Naive thymus-derived CD4-positive, alpha-beta T cell (primary cell): ENCODE results near the gene FGF4. TPM values are rescaled to one million over a fixed set of nuclear protein-coding genes. Genes with fewer than 3 reads are reported as not detected.

Source experiments
- ATAC-seq: fragments of 150-1000 bp; cut with Tn5 transposase; 2 replicates; pipeline ENCODE4 v1.10.0; 2021; ENCODE audit warnings: mild to moderate bottlenecking, moderate library complexity
- CTCF ChIA-PET: fragments of 350-600 bp; sonication (Branson Sonifier 250); formaldehyde crosslinking; loops from one replicate; lab custom pipeline; 2021; ENCODE audit warnings: antibody characterized with exemption; lab: Charles Lee
- POLR2A ChIA-PET: fragments of 350-600 bp; sonication (Branson Sonifier 250); formaldehyde crosslinking; loops from one replicate; lab custom pipeline; 2021; ENCODE audit warnings: antibody characterized with exemption, inconsistent platforms; lab: Charles Lee
- DNase-seq, 9 donors: peaks; one replicate each; pipeline versions ENCODE4 v3.0.0 to v3.0.0-alpha.2; 2020 to 2022; ENCODE audit warnings: mixed read lengths in 1 of 9
- H3K27ac ChIP-seq: one replicate; pipeline ENCODE4 v1.7.0; 2013; ENCODE audit warnings: mild to moderate bottlenecking, low read depth, low read length, moderate library complexity
- H3K27me3 ChIP-seq, 2 donors: one replicate each; pipeline ENCODE4 v1.7.0; 2013; ENCODE audit warnings: low read length in 2 of 2, mild to moderate bottlenecking in 2 of 2, moderate library complexity in 2 of 2; ENCODE audit not compliant: control insufficient read depth in 2 of 2, insufficient read depth in 2 of 2
- H3K36me3 ChIP-seq, 3 experiments: 1 replicate in 2 of 3; 2 replicates in 1 of 3; pipeline ENCODE4 v1.7.0; 2013; ENCODE audit warnings: low read length in 3 of 3, mild to moderate bottlenecking in 3 of 3, moderate library complexity in 1 of 3; ENCODE audit not compliant: insufficient read depth in 3 of 3, control insufficient read depth in 2 of 3
- H3K4me1 ChIP-seq, 2 donors: one replicate each; pipeline ENCODE4 v1.7.0; 2013; ENCODE audit warnings: low read length in 2 of 2, mild to moderate bottlenecking in 2 of 2, moderate library complexity in 1 of 2; ENCODE audit not compliant: control insufficient read depth in 2 of 2, insufficient read depth in 2 of 2
- H3K4me3 ChIP-seq: 2 replicates; pipeline ENCODE4 v1.7.0; 2013; ENCODE audit warnings: mild to moderate bottlenecking, low read length
- H3K9me3 ChIP-seq, 3 experiments: 1 replicate in 2 of 3; 2 replicates in 1 of 3; pipeline ENCODE4 v1.7.0; 2013; ENCODE audit warnings: low read length in 3 of 3; ENCODE audit not compliant: control insufficient read depth in 2 of 3
- H3K27ac Mint-ChIP-seq, 9 donors: one replicate each; pipeline ENCODE4 v1.8.0; 2020 to 2022; ENCODE audit warnings: mixed read lengths in 9 of 9, mild to moderate bottlenecking in 8 of 9, moderate library complexity in 5 of 9, inconsistent platforms in 2 of 9
- H3K27me3 Mint-ChIP-seq, 5 donors: one replicate each; pipeline ENCODE4 v1.8.0; 2021 to 2022; ENCODE audit warnings: mixed read lengths in 5 of 5, mild to moderate bottlenecking in 1 of 5
- H3K36me3 Mint-ChIP-seq, 5 donors: one replicate each; pipeline ENCODE4 v1.8.0; 2020 to 2022; ENCODE audit warnings: mixed read lengths in 5 of 5, mild to moderate bottlenecking in 3 of 5, inconsistent platforms in 1 of 5
- H3K4me1 Mint-ChIP-seq, 7 donors: one replicate each; pipeline ENCODE4 v1.8.0; 2020 to 2022; ENCODE audit warnings: mixed read lengths in 7 of 7, mild to moderate bottlenecking in 3 of 7, inconsistent platforms in 1 of 7
- H3K4me3 Mint-ChIP-seq, 10 donors: one replicate each; pipeline ENCODE4 v1.8.0; 2020 to 2022; ENCODE audit warnings: mild to moderate bottlenecking in 10 of 10, mixed read lengths in 10 of 10, moderate library complexity in 6 of 10, inconsistent platforms in 2 of 10
- H3K9me3 Mint-ChIP-seq, 11 donors: one replicate each; pipeline ENCODE4 v1.8.0; 2020 to 2022; ENCODE audit warnings: mixed read lengths in 11 of 11, mild to moderate bottlenecking in 4 of 11, inconsistent platforms in 1 of 11, moderate library complexity in 1 of 11
- intact Hi-C, 2 donors: fragments of 100-400 bp; cut with micrococcal nuclease; formaldehyde crosslinking; loops; one replicate each; pipeline ENCODE4 v1.15.1; 2023
- polyA plus RNA-seq, 2 donors: library from polyadenylated mRNA; unstranded; fragments of 300-500 nt; fragmentation: Illumina TruSeq; gene quantifications; one replicate each; pipeline ENCODE4 v1.2.3, GENCODE V29; 2021
- total RNA-seq, 6 experiments: library from RNA in 5 of 6; stranded (reverse) in 5 of 6; gene quantifications; 1 replicate in 5 of 6; 2 replicates in 1 of 6; pipeline ENCODE4 v1.2.3 and lab custom pipeline; 2021 to 2026

The FGF4 gene
- total and polyA plus RNA-seq, 7 experiments from 2014 or later, result not detected

- H3K27me3 ChIP-seq, result no peaks in the 10 kb centered on the region
- Mint-ChIP-seq H3K9me3 (peaks cover 0 to 4% (median 0%) of the 10 kb centered on the region in 11 donors), H3K4me1 (peaks cover 0 to 2% (median 0%) of the 10 kb centered on the region in 7 donors), H3K36me3 (no peaks in the 10 kb centered on the region), H3K27me3 (no peaks in the 10 kb centered on the region), H3K27ac (no peak overlapping the region), H3K4me3 (no peak overlapping the region)
- no peak overlapping the region for H3K27ac ChIP-seq
- no peak for ATAC-seq
- intact Hi-C loops, result no loop called here
- no peaks in the 10 kb centered on the region for H3K36me3 ChIP-seq
- POLR2A ChIA-PET, result no interaction called here
- no peak overlapping the region for H3K4me3 ChIP-seq
- H3K9me3 ChIP-seq, result no peaks in the 10 kb centered on the region
- CTCF ChIA-PET, result no interaction called here
- no peak for DNase-seq
- H3K4me1 ChIP-seq, result no peaks in the 10 kb centered on the region
Measured at GRCh38 chr11:69791276-69792180, 16.4 kb upstream of the FGF4 start.

- H3K4me3 Mint-ChIP-seq, result no peak overlapping the region
- no peaks in the 10 kb centered on the region for H3K4me1 Mint-ChIP-seq
- intact Hi-C loops, result no loop called here
- CTCF ChIA-PET, result no interaction called here
- DNase-seq (no peak), ATAC-seq (no peak)
- H3K27me3 Mint-ChIP-seq, result no peaks in the 10 kb centered on the region
- no peaks in the 10 kb centered on the region for H3K36me3 Mint-ChIP-seq
- Histone ChIP-seq H3K27me3 (no peaks in the 10 kb centered on the region), H3K27ac (no peak overlapping the region), H3K9me3 (no peaks in the 10 kb centered on the region), H3K4me1 (no peaks in the 10 kb centered on the region), H3K36me3 (no peaks in the 10 kb centered on the region), H3K4me3 (no peak overlapping the region)
- POLR2A ChIA-PET, result no interaction called here
- no peak overlapping the region for H3K27ac Mint-ChIP-seq
- H3K9me3 Mint-ChIP-seq, result peaks cover 0 to 4% (median 0%) of the 10 kb centered on the region in 11 donors
Measured at GRCh38 chr11:69788956-69789355, 13.8 kb upstream of the FGF4 start.

- Mint-ChIP-seq H3K27me3 (peaks cover 0 to under 1% (median 0%) of the 10 kb centered on the region in 5 donors), H3K9me3 (peaks cover 0 to 2% (median 0%) of the 10 kb centered on the region in 11 donors), H3K4me1 (no peaks in the 10 kb centered on the region), H3K27ac (no peak overlapping the region), H3K36me3 (no peaks in the 10 kb centered on the region), H3K4me3 (no peak overlapping the region)
- Histone ChIP-seq H3K27ac (no peak overlapping the region), H3K4me3 (no peak overlapping the region), H3K27me3 (no peaks in the 10 kb centered on the region), H3K4me1 (no peaks in the 10 kb centered on the region), H3K9me3 (no peaks in the 10 kb centered on the region), H3K36me3 (no peaks in the 10 kb centered on the region)
- ChIA-PET POLR2A (no interaction called here), CTCF (no interaction called here)
- DNase-seq, result no peak
- no peak for ATAC-seq
- intact Hi-C loops, result no loop called here
Measured at GRCh38 chr11:69787906-69788305, 12.8 kb upstream of the FGF4 start.

- DNase-seq (no peak), ATAC-seq (no peak)
- POLR2A ChIA-PET, result no interaction called here
- Histone ChIP-seq H3K9me3 (no peaks in the 10 kb centered on the region), H3K27ac (no peak overlapping the region), H3K4me3 (no peak overlapping the region), H3K36me3 (no peaks in the 10 kb centered on the region), H3K27me3 (no peaks in the 10 kb centered on the region), H3K4me1 (no peaks in the 10 kb centered on the region)
- H3K4me3 Mint-ChIP-seq, result no peak overlapping the region
- H3K27ac Mint-ChIP-seq, result no peak overlapping the region
- H3K9me3 Mint-ChIP-seq, result no peaks in the 10 kb centered on the region
- H3K4me1 Mint-ChIP-seq, result no peaks in the 10 kb centered on the region
- CTCF ChIA-PET, result no interaction called here
- H3K36me3 Mint-ChIP-seq, result no peaks in the 10 kb centered on the region
- intact Hi-C loops, result no loop called here
- peaks cover 0 to 3% (median 0%) of the 10 kb centered on the region in 5 donors for H3K27me3 Mint-ChIP-seq
Measured at GRCh38 chr11:69787457-69787856, 12.3 kb upstream of the FGF4 start.

- Mint-ChIP-seq H3K27me3 (peaks cover 10 to 33% (median 14%) of the 10 kb centered on the region in 5 donors), H3K4me3 (no peak overlapping the region), H3K27ac (no peak overlapping the region), H3K36me3 (no peaks in the 10 kb centered on the region), H3K4me1 (no peaks in the 10 kb centered on the region), H3K9me3 (no peaks in the 10 kb centered on the region)
- ChIA-PET POLR2A (interaction anchor here (1.1 kb wide), 1 partner anchor 274 kb away, joined by 4 read pairs; no protein-coding TSS in a partner anchor), CTCF (no interaction called here)
- intact Hi-C loops, result no loop called here
- Histone ChIP-seq H3K9me3 (no peaks in the 10 kb centered on the region), H3K4me1 (no peaks in the 10 kb centered on the region), H3K4me3 (no peak overlapping the region), H3K36me3 (no peaks in the 10 kb centered on the region), H3K27me3 (no peaks in the 10 kb centered on the region), H3K27ac (no peak overlapping the region)
- ATAC-seq, result no peak
- DNase-seq, result no peak
Measured at GRCh38 chr11:69781241-69781640, 6.1 kb upstream of the FGF4 start.

GRCh38 chr11:69778373-69778772 lies 3.2 kb upstream of the FGF4 start:
- peaks cover 11 to 35% (median 22%) of the 10 kb centered on the region in 5 donors for H3K27me3 Mint-ChIP-seq
- CTCF ChIA-PET, result no interaction called here

More at GRCh38 chr11:69778373-69778772, 3.2 kb upstream of the FGF4 start:
- Mint-ChIP-seq H3K4me1 (peaks cover 0 to 1% (median 0%) of the 10 kb centered on the region in 7 donors), H3K36me3 (no peaks in the 10 kb centered on the region), H3K9me3 (no peaks in the 10 kb centered on the region), H3K27ac (no peak overlapping the region), H3K4me3 (no peak overlapping the region)
- intact Hi-C loops, result no loop called here
- Histone ChIP-seq H3K4me1 (no peaks in the 10 kb centered on the region), H3K4me3 (no peak overlapping the region), H3K27ac (no peak overlapping the region), H3K36me3 (no peaks in the 10 kb centered on the region), H3K9me3 (no peaks in the 10 kb centered on the region), H3K27me3 (no peaks in the 10 kb centered on the region)
- ATAC-seq, result no peak
- POLR2A ChIA-PET, result no interaction called here
- no peak for DNase-seq
